Thoracic aorta (tissue), 2 donors: ENCODE measurements around the gene CDYL. TPM values are rescaled to one million over a fixed set of nuclear protein-coding genes. Genes with fewer than 3 reads are reported as not detected.
A peak's percentile ranks its signal among the peaks of the same experiment; 100 is the strongest.

Experiments
- ATAC-seq: fragments of 150-250 bp; one replicate; pipeline ENCODE4 v1.8.0; 2017; ENCODE audit warnings: low read depth; ENCODE audit not compliant: insufficient number of reproducible peaks, low FRiP score
- DNase-seq: peaks from one replicate; pipeline ENCODE4 v3.0.0-alpha.2; 2020; ENCODE audit warnings: low spot score
- H3K27ac ChIP-seq, 2 donors: fragments of 200-600 bp; sonication (generic); 1 replicate in 1 of 2; 2 replicates in 1 of 2; pipeline ENCODE4 v1.5.1; 2016; ENCODE audit warnings: mild to moderate bottlenecking in 2 of 2, moderate library complexity in 2 of 2
- H3K27me3 ChIP-seq: fragments of 200-600 bp; sonication (generic); replicated peaks from 2 replicates; pipeline ENCODE4 v1.6.0; 2016; ENCODE audit warnings: mild to moderate bottlenecking; ENCODE audit not compliant: insufficient read depth
- H3K36me3 ChIP-seq: fragments of 200-600 bp; sonication (generic); one replicate; pipeline ENCODE4 v1.5.1; 2016
- H3K4me1 ChIP-seq, 2 donors: fragments of 200-600 bp; sonication (generic); 1 replicate in 1 of 2; 2 replicates in 1 of 2; pipeline versions ENCODE4 v1.5.1 to v1.6.0; 2016; ENCODE audit warnings: low read depth in 2 of 2, mild to moderate bottlenecking in 1 of 2; ENCODE audit not compliant: control insufficient read depth in 1 of 2
- H3K4me3 ChIP-seq: fragments of 200-600 bp; sonication (generic); 2 replicates; pipeline ENCODE4 v1.5.1; 2016; ENCODE audit warnings: mild to moderate bottlenecking
- H3K9me3 ChIP-seq: fragments of 200-600 bp; sonication (generic); 2 replicates; pipeline ENCODE4 v1.5.1; 2016
- CTCF ChIP-seq: fragments of 200-600 bp; sonication (generic); IDR thresholded peaks from one replicate; pipeline ENCODE4 v1.5.1; 2019; ENCODE audit warnings: antibody characterized with exemption
- total RNA-seq, 2 donors: library from RNA; depleted of rRNA; stranded (reverse); fragments of >200 nt; gene quantifications; one replicate each; pipeline versions ENCODE4 v1.1.0 to v1.2.3, GENCODE V29; 2016

Gene CDYL
- total RNA-seq = 10 to 100 TPM; 22.7 to 38.2 TPM

DNA sequence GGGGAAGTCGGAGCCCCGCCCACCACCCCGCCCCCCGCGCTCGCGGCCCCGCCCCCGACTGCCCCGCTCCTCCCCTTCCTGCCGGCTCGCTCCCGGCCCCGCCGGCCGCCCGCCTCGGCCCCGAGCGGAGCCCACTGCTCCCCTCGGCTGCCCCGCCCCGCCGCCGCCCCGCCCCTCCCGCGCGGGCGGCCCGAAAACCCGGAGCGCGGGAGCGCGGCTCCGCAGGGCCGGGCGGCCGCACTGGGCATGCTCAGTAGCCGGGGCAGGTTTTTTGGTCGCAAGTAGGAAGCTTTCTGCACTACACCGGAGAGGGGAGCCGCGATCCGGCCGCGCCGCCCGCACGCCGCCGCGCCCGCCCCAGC lies at the start of gene CDYL:
Gene CDYL, plus strand, starts transcription at position 274 of the 362 bp plus-strand sequence. CDS start 380 bp downstream, outside the sequence.
- Histone ChIP-seq H3K9me3 (no peaks in the 10 kb centered on the region), H3K4me3 (peak within 1 kb of the TSS; percentile 75), H3K36me3 (no peaks in the 10 kb centered on the region), H3K27ac (peak within 1 kb of the TSS; percentile 54 to 63), H3K27me3 (no peaks in the 10 kb centered on the region), H3K4me1 (peaks cover 6 to 30% of the 10 kb centered on the region in 2 donors)
- DNase-seq (no peak), ATAC-seq (peak; percentile 70)
- TF ChIP-seq CTCF = no peak

- Histone ChIP-seq H3K4me1 (peaks cover 0 to 9% of the 10 kb centered on the region in 2 donors), H3K36me3 (no peaks in the 10 kb centered on the region), H3K27me3 (no peaks in the 10 kb centered on the region), H3K27ac (no peak overlapping the region), H3K4me3 (no peak overlapping the region), H3K9me3 (no peaks in the 10 kb centered on the region)
- DNase-seq (no peak), ATAC-seq (no peak)
- TF ChIP-seq CTCF = no peak
These were observed 49.6 kb upstream of the CDYL start for GRCh38 chr6:4726645-4727044.

- H3K4me3 ChIP-seq = no peak overlapping the region
- ATAC-seq (no peak), DNase-seq (no peak)
- no peak overlapping the region for H3K27ac ChIP-seq
- H3K36me3 ChIP-seq = no peaks in the 10 kb centered on the region
- H3K9me3 ChIP-seq = no peaks in the 10 kb centered on the region
- TF ChIP-seq CTCF = no peak
- peaks cover 0 to 9% of the 10 kb centered on the region in 2 donors for H3K4me1 ChIP-seq
- H3K27me3 ChIP-seq = no peaks in the 10 kb centered on the region
These were observed 49.0 kb upstream of the CDYL start for GRCh38 chr6:4727217-4727616.

DNA sequence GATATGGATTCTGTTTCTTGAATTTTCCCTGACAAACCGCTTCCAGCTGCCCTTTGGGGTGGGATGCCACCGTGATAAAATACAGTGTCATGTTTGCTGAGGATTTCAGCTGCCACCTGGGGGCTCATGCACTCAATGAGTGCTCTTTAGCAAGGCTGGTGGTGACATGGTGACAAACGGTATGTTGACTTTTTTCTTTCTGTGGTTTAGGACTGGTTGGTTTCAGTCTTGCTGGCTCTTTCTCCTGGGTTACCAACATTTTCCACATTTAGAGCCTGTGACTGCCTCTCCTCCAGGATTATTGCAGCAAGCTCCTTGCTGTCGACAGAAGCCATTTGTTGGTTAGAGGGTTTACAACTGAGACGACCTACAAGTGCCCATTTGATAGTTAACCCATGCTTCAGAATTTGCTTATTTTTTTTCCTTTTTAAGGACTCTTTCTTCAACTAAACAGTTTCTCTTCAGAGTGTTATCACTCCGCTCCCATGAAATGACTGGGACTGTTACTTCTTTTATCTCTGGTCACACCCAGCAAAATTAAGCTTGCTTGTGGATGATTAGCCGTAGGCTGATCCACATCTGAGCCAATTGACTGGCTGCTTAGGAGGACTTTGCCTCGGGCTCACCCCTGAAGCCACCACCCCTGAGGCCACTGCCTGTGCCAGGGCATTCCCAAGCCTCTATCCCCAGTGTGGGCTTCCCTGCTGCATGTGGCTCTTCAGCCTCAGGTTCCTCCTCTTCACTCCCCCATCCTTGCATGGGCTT lies 48.4 kb upstream of the CDYL start:
- ATAC-seq (no peak), DNase-seq (no peak)
- H3K9me3 ChIP-seq = no peaks in the 10 kb centered on the region
- no peak overlapping the region for H3K4me3 ChIP-seq
- H3K27me3 ChIP-seq = no peaks in the 10 kb centered on the region
- no peak overlapping the region for H3K27ac ChIP-seq
- H3K36me3 ChIP-seq = no peaks in the 10 kb centered on the region
- peaks cover 0 to 12% of the 10 kb centered on the region in 2 donors for H3K4me1 ChIP-seq
- TF ChIP-seq CTCF = no peak

DNA sequence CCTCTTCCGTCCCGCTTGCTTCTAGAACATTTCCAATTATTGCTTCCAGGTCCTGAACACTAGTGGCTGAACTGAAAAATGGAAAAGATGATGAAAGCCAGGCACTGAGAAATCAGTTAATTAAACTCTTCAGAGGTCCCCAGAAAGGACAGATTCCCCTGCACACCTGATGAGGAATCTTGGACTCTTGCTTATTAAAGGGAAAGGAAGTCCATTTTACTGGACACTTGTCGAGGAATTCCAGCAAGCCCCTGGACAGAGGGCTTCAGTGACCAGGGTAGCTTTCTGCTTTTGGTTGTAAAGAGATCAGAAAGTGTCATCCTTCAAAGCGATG lies 47.8 kb upstream of the CDYL start:
- ATAC-seq = no peak
- no peak for TF ChIP-seq CTCF

More for the DNA sequence above, 47.8 kb upstream of the CDYL start:
- no peak for DNase-seq
- no peak overlapping the region for H3K27ac ChIP-seq
- H3K36me3 ChIP-seq = no peaks in the 10 kb centered on the region
- no peaks in the 10 kb centered on the region for H3K9me3 ChIP-seq
- H3K4me3 ChIP-seq = no peak overlapping the region
- no peaks in the 10 kb centered on the region for H3K27me3 ChIP-seq
- peaks cover 4 to 13% of the 10 kb centered on the region in 2 donors for H3K4me1 ChIP-seq
